ENCODE results near the gene PBX1. TPM values are rescaled to one million over a fixed set of nuclear protein-coding genes. Genes with fewer than 3 reads are reported as not detected.

PBX1 gene
- total RNA-seq, 1 donor from 2014 or later, result 11.5 TPM

DNA sequence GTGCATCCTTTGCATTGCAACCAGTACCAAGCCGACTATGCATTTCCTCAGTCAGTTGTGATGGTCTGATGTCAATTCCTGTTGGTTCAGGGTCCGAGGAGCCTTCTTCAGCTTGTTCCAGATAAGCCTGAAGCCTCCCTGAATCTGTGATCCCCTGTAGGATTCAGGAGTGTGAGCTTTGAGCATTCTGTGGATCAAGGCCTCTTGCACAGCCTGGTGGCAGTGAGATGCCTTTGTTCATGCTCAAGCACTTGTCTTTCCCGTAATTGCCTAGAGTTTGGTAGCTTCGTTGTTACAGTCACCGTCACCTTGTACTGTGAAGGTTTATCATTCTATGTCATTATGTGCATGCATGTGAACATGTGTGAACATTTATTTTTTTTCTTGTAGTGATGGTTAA is 103.5 kb downstream of the PBX1 start:
- DNase-seq (ENCODE audit: extremely low read depth, low read depth, low spot score), result no peak

DNA sequence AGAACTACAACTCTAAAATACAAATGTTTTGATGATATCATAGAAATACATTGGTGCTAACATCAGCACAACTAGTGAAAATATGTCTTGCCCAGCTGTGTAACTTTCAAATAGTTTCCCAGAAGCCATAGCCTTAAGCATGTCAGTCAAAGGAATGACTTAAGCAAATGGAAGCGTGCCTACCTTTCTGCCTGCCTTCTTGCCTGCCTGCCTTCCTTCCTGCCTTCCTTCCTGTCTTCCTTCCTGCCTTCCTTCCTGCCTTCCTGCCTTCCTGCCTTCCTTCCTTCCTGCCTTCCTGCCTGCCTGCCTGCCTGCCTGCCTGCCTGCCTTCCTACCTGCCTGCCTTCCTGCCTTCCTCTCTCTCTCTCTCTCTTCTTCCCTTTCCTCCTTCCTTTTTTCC is 104.0 kb downstream of the PBX1 start:
- no peak for DNase-seq (ENCODE audit: extremely low read depth, low read depth, low spot score)

DNA sequence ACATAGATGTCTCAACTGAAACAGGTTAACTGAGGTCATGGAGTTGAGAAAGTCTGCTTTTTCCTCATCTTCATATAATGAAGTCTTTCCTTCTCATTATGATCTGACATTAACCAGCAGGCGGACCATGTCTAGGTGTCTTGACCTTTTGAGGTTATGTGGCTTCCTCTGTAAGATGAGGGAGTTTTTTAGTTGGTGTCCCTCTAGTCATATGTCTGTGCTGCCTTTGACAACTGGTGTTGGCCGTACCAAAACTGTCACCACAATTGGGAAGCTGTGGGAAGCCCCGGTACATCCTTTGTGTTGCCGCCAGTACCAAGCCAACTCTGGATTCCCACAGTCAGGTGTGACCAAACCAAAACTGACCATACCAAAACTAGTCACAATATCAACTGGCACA is 105.1 kb downstream of the PBX1 start:
- DNase-seq (ENCODE audit: extremely low read depth, low read depth, low spot score), result no peak

DNA sequence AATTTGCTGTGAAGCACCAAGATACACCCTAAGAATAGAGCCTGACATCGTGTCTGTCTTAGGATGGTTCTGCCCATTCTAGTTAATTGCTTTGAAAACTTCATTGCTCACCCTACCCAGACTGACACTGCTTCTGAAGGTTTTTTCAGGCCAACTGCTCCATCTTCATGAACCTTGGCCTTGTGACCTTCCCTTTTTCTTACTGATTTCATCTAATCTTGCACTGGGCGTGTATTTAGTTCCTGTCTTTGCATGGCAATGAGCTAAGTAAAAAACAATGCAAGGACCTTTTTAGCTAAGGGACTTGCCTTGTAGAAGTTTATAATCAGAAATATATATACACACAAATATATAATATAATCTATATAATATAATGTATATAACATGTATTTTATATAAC is 108.0 kb downstream of the PBX1 start:
- DNase-seq (ENCODE audit: extremely low read depth, low read depth, low spot score), result no peak

DNA sequence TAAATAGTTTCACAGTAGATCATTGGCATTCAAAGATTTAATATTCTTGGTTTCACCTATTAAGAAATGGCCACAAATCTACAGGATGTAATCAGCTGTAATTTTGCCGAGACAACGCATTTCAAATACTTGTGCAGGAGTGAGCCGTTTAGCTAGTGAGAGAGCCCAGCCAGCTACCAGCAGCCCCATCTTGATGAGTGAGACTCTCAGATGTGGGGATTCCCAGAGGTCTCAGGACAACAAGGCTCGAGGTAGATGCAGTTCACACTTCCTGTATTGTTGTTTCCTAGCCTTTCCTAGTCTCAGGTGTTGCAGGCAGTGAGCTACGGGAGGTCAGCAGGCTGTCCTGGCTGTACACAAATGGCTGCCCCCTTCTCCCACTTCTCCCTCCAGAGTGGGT is 108.6 kb downstream of the PBX1 start:
- no peak for DNase-seq (ENCODE audit: extremely low read depth, low read depth, low spot score)

DNA sequence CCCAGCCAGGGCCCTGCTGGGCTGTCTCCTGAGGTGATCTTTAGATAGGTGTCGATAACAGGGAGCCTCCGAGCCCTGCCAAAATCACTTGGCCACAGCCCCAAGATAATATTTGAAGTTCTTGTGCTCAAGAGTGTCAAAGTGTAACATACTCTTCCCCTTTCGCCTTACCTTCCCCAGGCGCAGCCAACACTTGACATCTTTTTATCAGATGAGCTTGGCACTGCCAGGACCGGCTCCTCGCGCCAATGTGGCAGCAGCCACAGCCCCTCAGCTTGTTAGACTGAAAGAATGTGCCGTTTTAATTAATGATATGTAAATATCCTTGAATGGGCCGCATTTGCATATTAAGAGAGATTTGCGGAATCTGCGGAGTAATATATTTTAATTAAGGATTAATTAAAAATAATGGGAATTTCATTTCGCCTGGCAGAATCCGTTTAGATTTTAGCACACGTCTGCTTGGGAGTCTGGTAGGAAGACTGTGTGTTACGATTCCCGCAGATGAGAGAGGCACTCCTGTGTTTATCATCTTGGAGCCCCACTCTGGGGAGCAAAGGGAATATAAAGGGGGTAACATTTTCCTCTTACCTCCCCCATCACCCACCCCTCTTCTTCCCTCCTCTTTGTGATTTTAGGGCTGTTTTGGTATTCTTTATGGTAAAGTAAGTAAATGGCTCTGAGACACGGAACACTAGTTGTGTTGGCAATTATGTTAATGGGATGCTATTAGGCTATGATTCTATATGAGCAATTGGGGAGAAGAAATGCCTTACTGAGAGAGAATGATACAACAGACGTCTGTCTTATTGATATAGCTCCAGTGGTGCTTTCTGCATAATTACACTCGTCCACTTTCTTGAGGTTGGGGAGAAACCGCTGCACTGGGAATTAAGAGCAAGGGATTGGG is 109.8 kb downstream of the PBX1 start:
- DNase-seq (ENCODE audit: extremely low read depth, low read depth, low spot score), result no peak

DNA sequence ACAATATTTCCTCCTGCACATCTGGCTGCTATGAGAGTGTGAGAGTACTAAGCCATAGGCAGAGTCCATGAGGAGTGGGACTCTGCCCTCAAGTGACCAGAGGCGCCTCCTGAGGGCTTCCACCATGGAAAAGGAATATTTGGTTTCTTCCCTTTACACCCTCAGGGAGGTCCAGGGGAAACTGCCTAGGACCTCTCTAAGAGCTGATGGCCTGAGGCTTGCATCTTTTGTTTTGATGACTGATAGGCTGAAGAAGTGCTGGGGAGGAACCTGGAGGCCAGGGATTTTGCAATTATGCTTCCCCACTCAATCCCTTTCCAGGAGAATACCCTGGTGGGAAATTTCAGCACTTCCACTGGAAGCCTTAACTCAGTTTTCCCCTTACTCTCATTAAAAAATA is 111.0 kb downstream of the PBX1 start:
- no peak for DNase-seq (ENCODE audit: extremely low read depth, low read depth, low spot score)

DNA sequence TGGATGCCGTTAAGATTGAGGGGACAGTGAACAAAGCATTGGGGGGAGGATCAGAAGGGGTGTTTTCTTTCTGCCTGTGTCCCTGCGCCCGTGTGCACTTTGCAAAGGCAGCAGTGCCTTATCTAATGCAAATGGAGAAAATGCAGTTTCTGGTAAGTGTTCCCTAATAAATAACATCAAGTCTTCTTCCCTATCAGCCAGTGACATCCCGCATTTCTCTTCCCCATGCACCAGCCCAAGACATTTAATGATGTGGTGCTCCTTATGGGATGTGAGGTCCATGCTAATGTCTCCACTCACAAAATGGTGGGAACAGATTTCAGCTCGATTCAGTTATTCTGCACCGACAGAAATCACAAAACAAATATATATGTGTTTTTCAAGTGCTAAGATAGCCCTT is 111.8 kb downstream of the PBX1 start:
- DNase-seq (ENCODE audit: extremely low read depth, low read depth, low spot score), result no peak

DNA sequence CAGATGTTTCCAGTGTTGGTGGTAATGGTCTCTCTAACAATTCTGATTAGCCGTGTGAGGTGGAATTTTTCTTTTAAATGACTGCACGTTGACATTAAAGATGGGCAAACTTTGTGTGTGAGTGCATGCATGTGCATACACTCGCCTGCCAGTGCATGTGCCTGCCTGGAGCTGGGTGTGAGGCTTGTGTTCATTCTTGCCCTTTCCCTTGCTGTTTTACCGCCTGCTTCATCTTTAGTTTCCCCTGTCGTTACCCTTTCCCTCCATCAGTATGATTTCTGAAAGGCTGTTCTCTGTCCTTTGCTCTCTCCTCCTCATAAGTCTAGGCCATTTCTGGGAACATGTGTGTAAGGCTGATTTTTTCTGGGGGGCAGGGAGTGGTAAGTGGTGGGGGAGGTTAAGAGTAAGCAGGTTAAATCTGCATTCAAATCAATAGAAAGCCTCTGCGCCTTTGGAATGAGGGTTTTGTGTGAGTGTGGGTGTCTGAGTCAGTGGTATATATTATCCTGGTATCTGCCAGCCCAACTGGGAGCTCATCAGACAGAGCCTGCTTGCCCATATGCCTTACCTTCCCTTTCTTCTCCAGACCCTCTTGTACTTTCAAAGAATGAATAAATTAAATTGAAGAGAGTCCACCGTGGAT is 112.5 kb downstream of the PBX1 start:
- DNase-seq (ENCODE audit: extremely low read depth, low read depth, low spot score), result no peak

DNA sequence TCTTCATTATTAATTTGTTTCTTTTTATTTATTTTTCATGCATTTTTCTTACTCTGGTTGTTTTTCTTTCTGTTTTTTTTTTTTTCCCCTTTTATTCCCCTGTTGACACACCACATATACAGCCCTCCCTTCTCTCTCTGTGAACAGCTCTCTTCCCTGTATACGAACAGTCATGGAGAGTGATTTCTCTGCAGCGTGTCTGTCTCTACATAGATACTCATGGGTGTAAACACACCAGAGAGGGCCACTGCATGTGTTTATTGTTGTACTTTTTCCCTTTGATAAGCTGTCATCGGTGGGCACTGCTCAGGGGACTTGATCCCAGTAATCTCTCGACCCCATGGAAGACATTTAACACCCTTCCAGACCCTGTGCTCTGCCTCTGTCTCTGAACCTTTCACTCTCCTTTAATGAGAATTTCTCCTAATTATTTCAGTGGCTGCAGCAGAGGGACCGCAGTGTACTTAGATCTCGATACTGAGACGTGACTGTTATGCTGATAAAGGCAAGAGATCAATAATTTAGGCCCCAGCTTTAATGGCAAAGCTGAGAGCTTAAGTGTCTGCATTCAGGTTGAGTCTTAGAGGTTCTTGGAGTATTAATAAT is 113.1 kb downstream of the PBX1 start:
- no peak for DNase-seq (ENCODE audit: extremely low read depth, low read depth, low spot score)

DNA sequence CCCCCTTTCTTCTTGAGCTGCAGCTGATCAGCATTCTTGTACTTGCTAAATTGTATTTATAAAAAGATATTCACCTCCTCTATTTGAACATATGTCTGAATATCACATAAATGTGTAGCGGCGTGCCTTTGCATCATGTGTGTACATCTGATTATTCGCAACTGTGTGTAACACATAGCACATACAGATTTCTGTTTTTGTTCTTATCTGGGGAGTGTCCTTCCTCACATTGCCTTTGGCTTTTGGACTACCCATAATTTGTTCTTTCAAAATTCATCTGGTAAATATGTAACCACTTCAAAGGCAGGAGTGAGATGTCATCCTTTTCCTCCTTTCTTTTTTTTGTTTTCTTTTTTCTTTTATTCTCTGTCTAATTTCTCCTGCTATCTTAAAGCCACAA is 113.6 kb downstream of the PBX1 start:
- no peak for DNase-seq (ENCODE audit: extremely low read depth, low read depth, low spot score)

DNA sequence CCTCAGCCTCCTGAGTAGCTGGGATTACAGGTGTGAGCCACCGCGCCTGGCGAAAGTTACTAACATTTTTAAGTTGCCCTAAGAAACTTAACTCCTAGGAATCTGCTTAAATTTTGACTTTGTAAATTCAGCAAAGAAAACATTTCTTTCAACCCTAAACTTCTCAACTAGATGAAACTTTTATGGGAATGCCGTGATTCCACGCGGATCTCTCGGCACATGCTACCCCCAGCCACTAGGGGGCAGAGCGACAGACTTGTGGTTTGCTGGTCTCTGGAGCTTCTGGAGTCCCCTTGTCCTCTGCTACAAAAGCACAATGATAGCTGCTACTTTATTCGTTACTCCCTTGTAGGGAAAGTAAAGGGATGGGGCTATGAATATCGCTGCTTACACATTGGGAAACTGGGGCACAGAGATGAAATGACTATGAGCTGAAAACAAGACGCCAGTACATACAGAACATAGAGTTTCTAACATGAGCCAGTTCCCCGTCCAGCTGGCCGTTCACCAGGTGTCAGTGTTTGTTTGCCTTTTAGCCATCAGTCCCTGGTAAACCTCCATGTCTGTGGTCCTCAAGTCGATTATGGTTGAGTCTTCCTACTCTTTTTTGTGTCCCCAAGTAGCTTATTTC is 114.7 kb downstream of the PBX1 start:
- no peak for DNase-seq (ENCODE audit: extremely low read depth, low read depth, low spot score)

DNA sequence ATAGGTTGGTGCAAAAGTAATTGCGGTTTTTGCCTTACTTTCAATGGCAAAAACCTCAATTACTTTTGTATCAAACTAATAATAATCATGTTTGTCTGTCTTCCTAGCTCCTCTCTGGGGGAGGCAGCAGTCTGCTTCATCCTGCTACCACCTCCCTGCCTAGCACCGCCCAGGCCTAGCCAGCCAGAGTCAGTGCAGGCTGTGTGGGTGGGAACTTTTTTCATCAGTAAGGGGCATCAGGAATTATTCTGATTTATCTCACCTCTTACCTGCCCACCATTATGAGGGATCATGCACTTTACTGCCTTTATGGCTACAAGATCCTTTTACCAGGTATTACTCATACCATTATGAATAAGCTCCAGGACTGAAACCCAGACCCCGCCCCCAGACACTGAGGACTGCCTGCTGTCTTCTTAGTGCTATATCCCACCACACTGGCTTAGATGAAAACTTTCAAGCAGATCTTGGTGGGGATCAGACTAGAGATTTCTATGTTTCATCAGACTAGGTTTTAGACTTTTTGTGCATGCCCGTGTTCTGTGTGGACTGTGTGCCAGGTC is 116.4 kb downstream of the PBX1 start:
- DNase-seq (ENCODE audit: extremely low read depth, low read depth, low spot score), result no peak

DNA sequence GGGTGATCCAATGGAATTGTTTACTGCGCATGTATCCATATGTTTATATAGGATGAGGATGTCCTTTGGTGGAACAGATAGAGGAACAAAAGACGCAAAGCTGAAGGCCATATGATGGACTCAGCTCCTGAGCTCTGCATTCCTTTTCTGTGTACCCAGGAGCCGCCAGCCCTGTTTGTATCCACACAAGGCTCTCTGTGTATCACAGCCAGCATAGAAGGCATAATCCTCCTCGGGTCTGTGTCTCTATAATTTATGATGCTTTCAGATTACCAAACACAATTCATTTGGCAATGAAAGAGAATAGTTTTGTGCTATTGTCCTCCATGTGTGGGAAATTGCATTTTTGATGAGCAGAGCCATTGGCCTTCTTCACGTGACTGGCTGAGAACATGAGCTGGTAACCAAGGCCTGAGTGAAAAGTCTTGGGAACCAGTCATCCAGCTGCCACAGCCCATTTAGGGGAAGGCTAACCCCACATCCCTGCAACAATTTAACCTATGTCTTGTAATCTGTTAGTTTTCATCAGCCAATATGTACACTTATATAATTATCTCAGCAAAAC is 119.2 kb downstream of the PBX1 start:
- DNase-seq (ENCODE audit: extremely low read depth, low read depth, low spot score), result no peak

DNA sequence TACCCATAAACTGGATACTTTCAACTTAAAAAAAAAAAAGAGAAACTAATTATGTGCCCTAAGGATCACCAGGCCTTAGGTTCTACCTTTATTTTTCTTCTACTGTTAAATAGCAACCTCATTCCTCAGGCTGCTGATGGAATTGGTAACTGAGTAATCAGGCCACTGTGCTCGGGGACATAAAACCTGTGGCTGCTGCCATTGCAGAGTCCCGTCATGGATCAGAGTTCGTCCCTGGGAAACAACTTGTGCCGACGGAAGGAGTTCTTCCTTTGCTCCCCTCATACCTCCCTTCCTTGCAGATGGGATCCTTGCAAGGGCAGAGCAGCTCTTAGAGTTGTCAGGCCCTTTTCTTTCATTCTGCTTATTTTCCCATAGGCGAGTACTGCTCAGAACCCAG is 123.6 kb downstream of the PBX1 start:
- DNase-seq (ENCODE audit: extremely low read depth, low read depth, low spot score), result no peak

DNA sequence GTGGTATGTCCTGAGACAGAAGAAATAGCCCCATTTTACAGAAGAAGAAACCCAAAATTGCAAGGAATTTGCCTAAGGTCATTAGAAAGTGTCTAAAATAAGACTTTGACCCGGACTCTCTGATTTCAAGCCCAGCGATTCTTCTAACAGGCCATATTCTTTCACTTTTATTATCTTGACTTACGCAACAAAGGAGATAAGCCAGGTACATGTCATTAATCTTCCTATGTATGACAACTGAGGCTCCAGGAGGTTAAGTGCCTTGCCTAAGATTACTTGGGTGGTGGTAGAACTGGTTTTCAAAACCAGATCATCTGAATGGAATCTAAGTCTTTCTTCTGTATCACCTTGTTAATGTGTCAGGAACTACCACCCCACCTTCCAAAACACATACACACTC is 124.3 kb downstream of the PBX1 start:
- DNase-seq (ENCODE audit: extremely low read depth, low read depth, low spot score), result no peak

DNA sequence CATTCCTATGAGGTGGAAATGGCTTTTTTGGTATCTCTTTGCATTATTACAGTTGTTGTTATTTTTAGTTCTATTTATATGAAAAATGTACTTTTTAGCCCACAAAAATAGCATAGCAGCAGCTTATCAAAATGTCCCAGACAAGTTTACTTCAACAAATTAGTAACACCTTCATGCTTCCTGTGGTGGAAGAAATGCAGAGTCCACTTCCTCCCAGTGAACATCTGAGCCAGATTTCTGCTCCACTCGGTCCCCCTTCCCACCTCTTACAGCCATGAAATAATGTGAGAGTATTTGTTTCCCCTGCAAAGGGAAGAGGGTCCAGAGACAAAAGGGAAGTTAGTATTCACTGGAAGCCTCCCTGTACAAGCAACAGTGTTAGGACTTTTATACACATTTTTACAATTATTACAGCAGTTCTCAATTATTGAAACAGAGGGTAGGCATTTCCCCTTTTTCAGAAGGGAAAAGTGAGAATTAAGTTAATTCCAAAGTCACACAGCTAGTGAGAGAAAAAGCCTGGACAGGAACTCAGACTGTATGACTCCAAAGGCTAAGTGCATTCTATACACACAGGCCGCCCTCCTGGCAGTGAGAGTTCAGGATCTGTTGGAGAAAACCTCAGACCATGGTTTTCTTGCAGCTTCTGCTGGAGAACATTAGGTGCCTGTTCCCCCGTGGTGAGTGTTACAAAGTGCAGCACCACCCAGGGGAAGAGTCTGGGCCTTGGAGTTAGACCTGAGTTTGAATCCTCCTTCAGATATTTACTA is 126.5 kb downstream of the PBX1 start:
- DNase-seq (ENCODE audit: extremely low read depth, low read depth, low spot score), result no peak

DNA sequence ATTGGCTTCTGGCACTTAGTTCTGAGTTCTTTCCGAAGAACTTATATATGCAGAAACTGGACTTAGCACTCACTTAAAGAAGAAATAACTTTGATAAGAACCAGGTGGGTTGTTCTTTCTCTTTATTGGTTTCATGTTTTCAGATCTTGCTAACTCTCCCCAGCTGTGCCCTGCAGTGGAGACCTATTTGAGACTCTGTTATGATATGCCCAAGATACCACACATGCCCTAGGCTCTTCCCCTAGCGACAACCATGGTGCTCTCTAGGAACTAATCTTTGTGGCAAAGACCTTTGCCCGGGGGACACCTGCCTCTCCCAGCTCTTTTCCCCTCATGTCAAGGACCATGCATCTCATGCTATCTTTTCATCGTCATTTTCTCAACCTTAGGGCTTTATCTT is 128.8 kb downstream of the PBX1 start:
- no peak for DNase-seq (ENCODE audit: extremely low read depth, low read depth, low spot score)

DNA sequence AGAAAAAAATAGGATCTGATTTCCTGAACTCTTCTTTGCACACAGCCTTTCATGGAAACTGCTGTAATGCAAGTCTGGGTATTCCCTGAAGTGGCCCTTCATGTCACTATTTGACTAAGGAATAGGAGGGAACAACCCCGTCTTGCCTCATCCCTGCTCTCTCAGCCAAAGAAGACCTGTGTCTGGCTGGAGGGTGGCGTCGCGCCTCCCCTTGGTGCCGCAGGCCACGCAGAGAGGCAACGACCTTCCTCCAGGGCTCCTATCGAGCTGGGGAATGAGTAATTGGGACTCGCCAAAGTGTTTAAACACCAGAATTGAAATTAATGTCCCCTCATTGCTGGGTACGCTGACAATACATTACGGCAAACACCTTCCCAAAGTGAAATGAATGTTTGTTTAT is 129.8 kb downstream of the PBX1 start:
- DNase-seq (ENCODE audit: extremely low read depth, low read depth, low spot score), result no peak

All from glomerular endothelial cell (primary cell).